Right atrium auricular region (tissue), 2 donors: Measurements from ENCODE around the gene RPL41. TPM values are rescaled to one million over a fixed set of nuclear protein-coding genes. Genes with fewer than 3 reads are reported as not detected.
A peak's percentile ranks its signal among the peaks of the same experiment; 100 is the strongest.
"Not testable (repeated sequence)": the region's sequence is repeated elsewhere in the genome, so short reads cannot be mapped to it uniquely, and the experiment has no call there.

Experiments used
- DNase-seq: peaks from one replicate; pipeline ENCODE4 v3.0.0-alpha.2; 2019; ENCODE audit warnings: low spot score
- H3K27ac ChIP-seq, 2 donors: fragments of 200-600 bp; sonication (generic); 1 replicate in 1 of 2; 2 replicates in 1 of 2; pipeline ENCODE4 v1.5.1; 2016 to 2019
- H3K27me3 ChIP-seq, 2 donors: fragments of 200-600 bp; sonication (generic); one replicate each; pipeline versions ENCODE4 v1.5.1 to v1.6.0; 2017 to 2019
- H3K36me3 ChIP-seq: fragments of 200-600 bp; sonication (generic); one replicate; pipeline ENCODE4 v1.5.1; 2016
- H3K4me1 ChIP-seq, 2 donors: fragments of 200-600 bp; sonication (generic); one replicate each; pipeline versions ENCODE4 v1.5.1 to v1.6.0; 2017 to 2019
- H3K4me3 ChIP-seq, 2 donors: fragments of 200-600 bp; sonication (generic); 1 replicate in 1 of 2; 2 replicates in 1 of 2; pipeline ENCODE4 v1.5.1; 2017 to 2019; ENCODE audit warnings: mild to moderate bottlenecking in 1 of 2, moderate library complexity in 1 of 2
- H3K9me3 ChIP-seq, 2 donors: fragments of 200-600 bp; sonication (generic); one replicate each; pipeline ENCODE4 v1.5.1; 2019
- total RNA-seq, 2 donors: library from RNA; depleted of rRNA; stranded (reverse); fragments of >200 nt; gene quantifications; one replicate each; pipeline ENCODE4 v1.1.0, GENCODE V29; 2016
- TF ChIP-seq, protein P1 (sequence below), 2 donors: fragments of 200-600 bp; sonication (generic); IDR thresholded peaks; one replicate each; pipeline ENCODE4 v1.5.1; 2019; ENCODE audit warnings: antibody characterized with exemption in 2 of 2

RPL41 gene
- total RNA-seq, 2 donors from 2014 or later: 606 to 2,188 TPM

DNA sequence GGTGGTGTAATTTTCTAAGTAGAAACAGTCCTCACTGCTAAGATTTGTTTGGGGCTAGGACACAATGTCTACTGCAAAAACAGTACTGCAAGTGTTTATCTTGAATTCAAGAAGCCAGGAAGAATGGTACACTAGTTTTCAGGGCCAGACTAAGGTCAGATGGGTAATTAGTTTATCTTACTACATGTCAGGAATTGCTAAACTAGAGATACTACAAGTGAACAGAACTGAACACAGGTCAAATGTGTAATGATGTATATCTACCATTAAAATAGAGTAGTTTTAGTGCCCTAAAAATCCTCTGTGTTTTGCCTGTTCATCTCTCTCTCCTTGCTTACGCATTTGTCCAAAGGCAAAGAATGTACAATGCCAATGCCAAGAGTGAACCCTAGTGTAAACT, 2.3 kb upstream of the RPL41 start:
- TF ChIP-seq, protein P1, sequence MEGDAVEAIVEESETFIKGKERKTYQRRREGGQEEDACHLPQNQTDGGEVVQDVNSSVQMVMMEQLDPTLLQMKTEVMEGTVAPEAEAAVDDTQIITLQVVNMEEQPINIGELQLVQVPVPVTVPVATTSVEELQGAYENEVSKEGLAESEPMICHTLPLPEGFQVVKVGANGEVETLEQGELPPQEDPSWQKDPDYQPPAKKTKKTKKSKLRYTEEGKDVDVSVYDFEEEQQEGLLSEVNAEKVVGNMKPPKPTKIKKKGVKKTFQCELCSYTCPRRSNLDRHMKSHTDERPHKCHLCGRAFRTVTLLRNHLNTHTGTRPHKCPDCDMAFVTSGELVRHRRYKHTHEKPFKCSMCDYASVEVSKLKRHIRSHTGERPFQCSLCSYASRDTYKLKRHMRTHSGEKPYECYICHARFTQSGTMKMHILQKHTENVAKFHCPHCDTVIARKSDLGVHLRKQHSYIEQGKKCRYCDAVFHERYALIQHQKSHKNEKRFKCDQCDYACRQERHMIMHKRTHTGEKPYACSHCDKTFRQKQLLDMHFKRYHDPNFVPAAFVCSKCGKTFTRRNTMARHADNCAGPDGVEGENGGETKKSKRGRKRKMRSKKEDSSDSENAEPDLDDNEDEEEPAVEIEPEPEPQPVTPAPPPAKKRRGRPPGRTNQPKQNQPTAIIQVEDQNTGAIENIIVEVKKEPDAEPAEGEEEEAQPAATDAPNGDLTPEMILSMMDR (IDR thresholded peaks at IDR 0.05): no peak
- no peaks in the 10 kb centered on the region for H3K27me3 ChIP-seq
- H3K27ac ChIP-seq: no peak overlapping the region
- DNase-seq: no peak
- peaks cover 46% of the 10 kb centered on the region for H3K36me3 ChIP-seq
- no peak overlapping the region for H3K4me3 ChIP-seq
- H3K9me3 ChIP-seq: no peaks in the 10 kb centered on the region
- peaks cover 0 to 16% of the 10 kb centered on the region in 2 donors for H3K4me1 ChIP-seq

DNA sequence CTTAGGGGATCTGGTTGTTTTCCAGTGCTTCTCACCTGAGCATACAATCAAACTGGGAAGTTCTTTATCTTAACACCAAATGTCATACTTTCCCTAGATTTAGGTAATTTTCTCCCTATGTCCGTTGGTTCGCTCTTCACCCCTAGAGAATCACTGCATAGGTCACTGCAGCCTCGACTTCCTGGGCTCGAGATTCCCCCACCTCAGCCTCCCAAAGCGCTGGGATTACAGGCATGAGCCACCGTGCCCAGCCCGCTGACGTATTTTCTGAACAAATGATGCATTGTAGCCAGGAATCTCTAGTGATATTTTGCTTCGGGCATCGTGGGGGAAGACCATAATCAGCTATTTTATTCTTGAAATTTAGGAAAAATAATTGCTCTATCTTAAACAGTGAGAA, 1.1 kb upstream of the RPL41 start:
- no peak for DNase-seq

DNA sequence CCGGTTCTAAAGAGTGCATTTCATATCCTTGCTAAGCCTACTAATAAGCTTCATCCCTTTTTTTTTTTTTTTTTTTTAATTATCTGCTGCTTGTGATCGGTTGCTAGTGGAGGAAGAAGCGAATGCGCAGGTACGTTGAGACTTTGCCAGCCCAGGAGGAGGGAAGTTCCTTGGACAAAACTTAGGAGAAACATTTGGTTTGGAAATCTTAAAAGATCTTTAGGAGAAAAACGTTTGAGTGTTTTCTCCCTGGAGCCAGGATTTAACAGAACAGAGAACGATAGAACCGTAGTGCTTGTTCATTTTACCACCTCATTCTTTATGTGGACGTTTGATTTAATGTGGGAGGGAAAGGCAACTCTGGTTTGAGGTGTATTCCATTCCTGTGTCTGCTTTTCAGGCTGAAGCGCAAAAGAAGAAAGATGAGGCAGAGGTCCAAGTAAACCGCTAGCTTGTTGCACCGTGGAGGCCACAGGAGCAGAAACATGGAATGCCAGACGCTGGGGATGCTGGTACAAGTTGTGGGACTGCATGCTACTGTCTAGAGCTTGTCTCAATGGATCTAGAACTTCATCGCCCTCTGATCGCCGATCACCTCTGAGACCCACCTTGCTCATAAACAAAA, 761 bp downstream of the RPL41 start:
- not testable (repeated sequence) for H3K27me3 ChIP-seq, H3K9me3 ChIP-seq, DNase-seq
- H3K36me3 ChIP-seq: peaks cover 25% of the 10 kb centered on the region
- peaks cover 0 to 43% of the 10 kb centered on the region in 2 donors for H3K4me1 ChIP-seq
- peak overlapping the region; percentile 94 to 95 for H3K27ac ChIP-seq
- H3K4me3 ChIP-seq: peak overlapping the region; percentile 71 to 76

More for the DNA sequence above, 1.1 kb upstream of the RPL41 start:
- Histone ChIP-seq H3K9me3 (no peaks in the 10 kb centered on the region), H3K27ac (peak overlapping the region; percentile 94 to 95), H3K4me3 (peak overlapping the region; percentile 71 to 76), H3K27me3 (no peaks in the 10 kb centered on the region), H3K36me3 (peaks cover 34% of the 10 kb centered on the region), H3K4me1 (peaks cover 0 to 29% of the 10 kb centered on the region in 2 donors)
- TF ChIP-seq, protein P1 (IDR thresholded peaks at IDR 0.05): no peak

DNA sequence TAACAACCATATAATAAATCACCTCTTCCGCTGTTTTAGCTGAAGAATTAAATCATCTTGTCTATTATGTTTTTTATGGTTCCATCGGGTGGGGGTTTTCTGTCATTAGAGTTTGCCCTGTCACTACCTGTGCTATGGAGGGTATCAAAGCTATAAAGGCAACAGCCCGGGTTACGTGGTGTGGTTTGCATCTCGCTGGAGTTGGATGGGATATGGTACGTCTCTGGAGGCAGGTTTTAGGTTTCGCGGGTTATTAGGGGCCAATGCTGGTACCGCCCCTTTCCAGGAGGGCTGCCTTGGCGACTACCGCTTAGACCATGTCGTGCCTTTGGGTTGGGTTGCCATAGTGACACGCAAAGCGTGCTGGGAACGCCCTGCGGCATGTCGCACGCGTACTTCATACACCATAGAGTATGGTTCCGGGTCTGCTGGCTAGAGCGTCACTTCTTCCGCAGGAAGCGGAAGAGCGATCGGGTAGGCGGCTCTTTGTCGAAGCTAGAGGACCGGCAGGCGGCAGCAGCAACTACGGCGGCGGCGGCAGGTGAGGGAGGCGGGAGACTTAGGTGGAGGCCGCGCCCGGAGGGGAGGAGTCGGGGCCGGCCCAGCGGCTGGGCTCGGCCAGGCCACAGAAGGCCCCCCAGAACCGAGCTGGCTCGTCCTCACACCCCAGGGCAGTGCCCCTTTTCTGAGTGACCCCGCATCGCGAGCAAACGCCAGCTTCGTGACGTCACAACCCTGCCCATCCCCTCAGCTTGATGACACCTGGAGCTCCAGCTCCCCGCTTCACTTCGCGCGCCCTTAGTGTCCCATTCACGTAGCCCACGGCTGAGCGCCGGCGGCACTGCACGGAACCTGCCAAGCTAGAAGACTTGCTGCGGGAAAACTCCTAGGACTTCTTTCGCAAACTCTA, 1.6 kb downstream of the RPL41 start, which contains the start of gene ZC3H10:
TSS of gene ZC3H10 (plus strand) at position 489 of the 910 bp plus-strand sequence. CDS start 2,297 bp downstream, outside the sequence.
- peaks cover 17% of the 10 kb centered on the region for H3K36me3 ChIP-seq
- H3K9me3 ChIP-seq: no peaks in the 10 kb centered on the region
- peak; percentile 100 for DNase-seq
- TF ChIP-seq, protein P1 (IDR thresholded peaks at IDR 0.05): peak in 1 of 2 donors; percentile 65
- H3K4me1 ChIP-seq: peaks cover 0 to 52% of the 10 kb centered on the region in 2 donors
- H3K27ac ChIP-seq: peak within 1 kb of the TSS; percentile 94 to 95
- peak within 1 kb of the TSS; percentile 71 to 76 for H3K4me3 ChIP-seq
- no peaks in the 10 kb centered on the region for H3K27me3 ChIP-seq

DNA sequence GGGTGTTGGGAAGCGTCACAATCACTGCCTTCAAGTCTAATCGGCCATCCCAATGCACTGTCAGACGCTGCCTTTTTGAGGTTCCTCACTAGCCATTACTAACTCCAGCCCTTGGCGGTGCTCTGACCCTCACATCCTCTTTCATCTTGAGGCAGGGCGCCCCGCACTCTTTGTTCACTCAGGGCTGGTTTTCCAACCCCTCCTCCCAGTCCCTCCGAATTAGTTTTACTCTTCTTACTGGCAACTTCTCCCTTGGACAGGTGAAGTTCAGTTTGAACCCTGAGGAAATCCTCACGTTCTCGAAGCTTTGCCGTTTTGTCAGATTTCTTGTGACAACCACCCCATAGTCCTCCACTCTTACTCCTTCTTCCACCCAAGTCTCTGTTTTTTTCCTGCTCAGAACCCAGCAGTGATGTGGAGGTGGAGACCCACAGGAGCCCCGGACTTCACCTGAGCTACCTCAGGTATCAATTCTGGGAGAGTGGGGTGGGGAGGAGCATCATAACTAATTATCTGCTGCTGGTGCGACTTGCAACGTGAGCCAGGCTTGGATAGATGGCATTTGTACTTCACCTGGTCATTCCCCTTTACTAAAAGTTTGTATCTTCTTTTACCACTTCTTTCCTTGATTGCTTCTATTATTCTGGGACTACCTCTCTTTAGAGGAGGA, 2.4 kb downstream of the RPL41 start:
- no peak for DNase-seq
- Histone ChIP-seq H3K4me1 (peaks cover 0 to 52% of the 10 kb centered on the region in 2 donors), H3K27me3 (no peaks in the 10 kb centered on the region), H3K27ac (peak overlapping the region; percentile 85 to 95), H3K36me3 (peaks cover 10% of the 10 kb centered on the region), H3K4me3 (peak overlapping the region; percentile 59 to 76), H3K9me3 (no peaks in the 10 kb centered on the region)
- TF ChIP-seq, protein P1 (IDR thresholded peaks at IDR 0.05): no peak
